H1 (cell line): Measurements from ENCODE around the gene CAPN11. TPM values are rescaled to one million over a fixed set of nuclear protein-coding genes. Genes with fewer than 3 reads are reported as not detected.

Source experiments
- CTCF ChIA-PET: fragments of 300-600 bp; sonication (Branson Sonifier 250); formaldehyde crosslinking; loops from one replicate; lab custom pipeline; 2021; ENCODE audit not compliant: partially characterized antibody; lab: Charles Lee
- POLR2A ChIA-PET: fragments of 300-600 bp; sonication (Branson Sonifier 250); formaldehyde crosslinking; loops from one replicate; lab custom pipeline; 2021; ENCODE audit warnings: inconsistent platforms; ENCODE audit not compliant: partially characterized antibody; lab: Charles Lee
- DNase-seq, 2 experiments: peaks; one replicate each; pipeline versions ENCODE4 v3.0.0 to v3.0.0-alpha.2; 2010 to 2022; ENCODE audit warnings: low spot score in 2 of 2, low read depth in 1 of 2, mixed read lengths in 1 of 2
- FAIRE-seq: peaks from 2 replicates; lab custom pipeline; 2011; peaks lifted over from hg19 to GRCh38; lab: Jason Lieb, UNC
- H2AFZ ChIP-seq: 2 replicates; pipeline ENCODE4 v1.8.1; 2012; ENCODE audit warnings: low read length, inconsistent platforms
- H2AK5ac ChIP-seq: 2 replicates; pipeline ENCODE4 v1.6.1; 2013; ENCODE audit warnings: low read depth, low read length
- H2BK120ac ChIP-seq: replicated peaks from 2 replicates; pipeline ENCODE3; 2013; ENCODE audit warnings: low read depth, low read length, inconsistent platforms
- H2BK12ac ChIP-seq: 2 replicates; pipeline ENCODE4 v1.6.1; 2013; ENCODE audit warnings: low read depth, low read length
- H2BK15ac ChIP-seq: 2 replicates; pipeline ENCODE4 v1.6.1; 2013; ENCODE audit warnings: low read length
- H2BK20ac ChIP-seq: 2 replicates; pipeline ENCODE4 v1.6.1; 2013; ENCODE audit warnings: low read length
- H2BK5ac ChIP-seq: 2 replicates; pipeline ENCODE4 v1.6.1; 2013; ENCODE audit warnings: low read depth, low read length
- H3K14ac ChIP-seq: 2 replicates; pipeline ENCODE4 v1.6.1; 2013; ENCODE audit warnings: inconsistent platforms; ENCODE audit not compliant: insufficient read length
- H3K18ac ChIP-seq: 2 replicates; pipeline ENCODE4 v1.6.1; 2013; ENCODE audit warnings: low read length; ENCODE audit errors: extremely low read depth
- H3K23ac ChIP-seq: 2 replicates; pipeline ENCODE4 v1.6.1; 2013; ENCODE audit warnings: inconsistent platforms; ENCODE audit not compliant: insufficient read length
- H3K23me2 ChIP-seq: 2 replicates; pipeline ENCODE4 v1.6.1; 2013; ENCODE audit warnings: low read depth, low read length
- H3K27ac ChIP-seq: 2 replicates; pipeline ENCODE4 v1.6.1; 2011; ENCODE audit warnings: low read depth, low read length, inconsistent platforms
- H3K27me3 ChIP-seq, 4 experiments: replicated peaks in 1 of 4; 1 replicate in 1 of 4; 2 replicates in 3 of 4; pipeline versions ENCODE4 v1.6.1 to v1.8.1; 2011 to 2013; ENCODE audit warnings: low read length in 3 of 4, mild to moderate bottlenecking in 3 of 4, inconsistent platforms in 2 of 4, mixed read lengths in 2 of 4, moderate library complexity in 1 of 4; ENCODE audit not compliant: control insufficient read depth in 3 of 4, insufficient read depth in 3 of 4; ENCODE audit errors: extremely low read depth in 1 of 4
- H3K36me3 ChIP-seq, 4 experiments: 2 replicates each; pipeline versions ENCODE4 v1.6.1 to v1.8.1; 2011 to 2013; ENCODE audit warnings: mild to moderate bottlenecking in 4 of 4, low read length in 3 of 4, moderate library complexity in 2 of 4, control low read depth in 1 of 4, inconsistent platforms in 1 of 4; ENCODE audit not compliant: insufficient read depth in 4 of 4, control insufficient read depth in 2 of 4
- H3K4ac ChIP-seq: replicated peaks from 2 replicates; pipeline ENCODE3; 2013; ENCODE audit warnings: low read length, low read depth, mixed read lengths, inconsistent platforms; ENCODE audit not compliant: insufficient read length
- H3K4me1 ChIP-seq, 4 experiments: replicated peaks in 1 of 4; 1 replicate in 1 of 4; 2 replicates in 3 of 4; pipeline versions ENCODE4 v1.6.1 to v1.8.1; 2011 to 2013; ENCODE audit warnings: low read length in 3 of 4, inconsistent platforms in 2 of 4, mixed read lengths in 1 of 4; ENCODE audit not compliant: insufficient read depth in 4 of 4, control insufficient read depth in 3 of 4
- H3K4me2 ChIP-seq, 2 experiments: 2 replicates each; pipeline versions ENCODE4 v1.6.1 to v1.8.1; 2011 to 2013; ENCODE audit warnings: low read depth in 2 of 2, low read length in 2 of 2, control low read depth in 1 of 2, inconsistent platforms in 1 of 2, mild to moderate bottlenecking in 1 of 2; ENCODE audit not compliant: insufficient read depth in 1 of 2
- H3K4me3 ChIP-seq, 4 experiments: fragments of 200-600, 300-600 bp in 1 of 4; sonication (generic), shearing (Covaris generic), sonication (Bioruptor Twin) in 1 of 4; 2 replicates each; pipeline versions ENCODE4 v1.5.1 to v1.8.1; 2011 to 2016; ENCODE audit warnings: low read length in 4 of 4, low read depth in 3 of 4, control low read depth in 2 of 4, inconsistent platforms in 2 of 4, mild to moderate bottlenecking in 2 of 4, mixed read lengths in 1 of 4, moderate library complexity in 1 of 4; ENCODE audit not compliant: insufficient read depth in 2 of 4; ENCODE audit errors: extremely low read depth in 1 of 4
- H3K56ac ChIP-seq: replicated peaks from 2 replicates; pipeline ENCODE3; 2013; ENCODE audit warnings: low read depth, mild to moderate bottlenecking, mixed read lengths, low read length, inconsistent platforms; ENCODE audit not compliant: insufficient read length
- H3K79me1 ChIP-seq: 2 replicates; pipeline ENCODE4 v1.6.1; 2013; ENCODE audit warnings: low read depth, low read length, control low read depth
- H3K79me2 ChIP-seq, 2 experiments: 2 replicates each; pipeline versions ENCODE4 v1.6.1 to v1.8.1; 2012 to 2013; ENCODE audit warnings: low read length in 2 of 2, mild to moderate bottlenecking in 2 of 2, inconsistent platforms in 1 of 2; ENCODE audit not compliant: insufficient read depth in 2 of 2, control insufficient read depth in 1 of 2
- H3K9ac ChIP-seq, 4 experiments: replicated peaks in 1 of 4; 1 replicate in 1 of 4; 2 replicates in 3 of 4; pipeline versions ENCODE4 v1.6.1 to v1.8.1; 2011 to 2013; ENCODE audit warnings: low read depth in 3 of 4, low read length in 3 of 4, control low read depth in 2 of 4, mild to moderate bottlenecking in 2 of 4, moderate library complexity in 2 of 4, inconsistent platforms in 1 of 4; ENCODE audit errors: extremely low read depth in 1 of 4
- H3K9me3 ChIP-seq, 2 experiments: 2 replicates each; pipeline versions ENCODE4 v1.6.1 to v1.8.1; 2012 to 2013; ENCODE audit warnings: mild to moderate bottlenecking in 2 of 2, moderate library complexity in 2 of 2, control low read depth in 1 of 2, inconsistent platforms in 1 of 2, low read depth in 1 of 2, low read length in 1 of 2, mixed read lengths in 1 of 2; ENCODE audit not compliant: insufficient read depth in 2 of 2
- H4K20me1 ChIP-seq, 2 experiments: replicated peaks in 1 of 2; 2 replicates each; pipeline versions ENCODE3 to v1.8.1; 2011 to 2013; ENCODE audit warnings: inconsistent platforms in 2 of 2, low read length in 2 of 2, mild to moderate bottlenecking in 1 of 2; ENCODE audit not compliant: insufficient read depth in 2 of 2, control insufficient read depth in 1 of 2
- H4K5ac ChIP-seq: 2 replicates; pipeline ENCODE4 v1.6.1; 2013; ENCODE audit warnings: low read length, low read depth, mixed read lengths, inconsistent platforms; ENCODE audit not compliant: insufficient read length
- H4K8ac ChIP-seq: 2 replicates; pipeline ENCODE4 v1.8.0; 2013; ENCODE audit warnings: mild to moderate bottlenecking, moderate library complexity, low read length, inconsistent platforms; ENCODE audit not compliant: insufficient read depth; ENCODE audit errors: extremely low read depth
- H4K91ac ChIP-seq: replicated peaks from 2 replicates; pipeline ENCODE3; 2013; ENCODE audit warnings: low read length, mixed read lengths, inconsistent platforms; ENCODE audit not compliant: insufficient read length
- POU5F1 ChIP-seq: IDR thresholded peaks from 2 replicates; pipeline ENCODE4 v1.6.1; 2011; ENCODE audit warnings: low read depth, mild to moderate bottlenecking, low read length, moderate library complexity
- SRF ChIP-seq: IDR thresholded peaks from 2 replicates; pipeline ENCODE4 v1.6.1; 2011; ENCODE audit warnings: mild to moderate bottlenecking, low read depth, low read length, moderate library complexity
- WGBS, 2 experiments: shearing (Covaris generic) in 1 of 2; methylation state at CpG; one replicate each; pipeline versions ENCODE4 v1.1.6 to v1.1.7; 2013 to 2015; ENCODE audit warnings: low lambda C conversion rate in 2 of 2, mixed read lengths in 2 of 2, inconsistent platforms in 1 of 2, low coverage in 1 of 2, missing lambda C conversion rate in 1 of 2; ENCODE audit not compliant: insufficient replicate concordance in 2 of 2, insufficient coverage in 1 of 2, insufficient read length in 1 of 2; ENCODE audit errors: extremely low coverage in 1 of 2, missing lambda C conversion rate in 1 of 2; 5-methylcytosine and 5-hydroxymethylcytosine counted together
- polyA plus RNA-seq, 7 experiments: library from polyadenylated mRNA; depleted of rRNA in 3 of 7; stranded (reverse) in 5 of 7; unstranded in 2 of 7; fragments of >200 nt in 5 of 7; fragments of 200-250 nt in 2 of 7; gene quantifications; 1 replicate in 5 of 7; 2 replicates in 1 of 7; 4 replicates in 1 of 7; pipeline versions ENCODE4 v1.2.1 to v1.2.3, GENCODE V29; 2011 to 2013; ENCODE audit warnings: missing spikeins in 2 of 7, mixed read lengths in 2 of 7
- total RNA-seq: library from RNA; stranded (reverse); fragmentation: NEBNext Ultra II Directional; extraction: Animal tissue kit (Norgen Biotek cat#: 25700); gene quantifications from 2 replicates; pipeline ENCODE4 v1.2.1, GENCODE V29; 2021

CAPN11 gene
- total and polyA plus RNA-seq, 2 of the 8 experiments (the other 6 are each of a cell fraction or from before 2014, with no cell fraction given): 0.95 to 0.97 TPM

- H3K79me2 ChIP-seq: no peaks in the 10 kb centered on the region
- peak overlapping the region; percentile 34 to 44 for H3K4me2 ChIP-seq
- no peaks in the 10 kb centered on the region for H3K9me3 ChIP-seq
- peak overlapping the region; percentile 68; the same call in 1 of the 2 replicates for H2BK5ac ChIP-seq
- no peaks in the 10 kb centered on the region for H3K79me1 ChIP-seq
- H4K5ac ChIP-seq: no peak overlapping the region
- no peaks in the 10 kb centered on the region for H4K20me1 ChIP-seq
- H2BK15ac ChIP-seq: peak overlapping the region; percentile 72; the same call in 1 of the 2 replicates
- H4K91ac ChIP-seq: peak overlapping the region; percentile 56
- no peak overlapping the region for H3K4ac ChIP-seq
- no peak overlapping the region for H2BK120ac ChIP-seq
- H3K18ac ChIP-seq: peak overlapping the region; percentile 60
- peak overlapping the region; percentile 95; the same call in 1 of the 2 replicates for H2AFZ ChIP-seq
- ChIA-PET CTCF (interaction anchor here (0.5 to 7.6 kb wide), 8 partner anchors 9 to 112 kb away, joined by 3 to 41 read pairs (median 8); partner anchors contain the start of gene MYMX), POLR2A (interaction anchor here (0.9 to 3.2 kb wide), 9 partner anchors 9 to 64 kb away, joined by 3 to 26 read pairs (median 9); partner anchors contain the start of genes HSP90AB1, SLC29A1 and SLC35B2)
- no peak for FAIRE-seq
- no peak for TF ChIP-seq SRF
- TF ChIP-seq POU5F1: no peak
- no peak overlapping the region for H3K4me3 ChIP-seq
- H2AK5ac ChIP-seq: no peak overlapping the region
- H3K23ac ChIP-seq: no peak overlapping the region
- H3K27me3 ChIP-seq: no peaks in the 10 kb centered on the region; a peak in 1 of 7 replicates
- peaks cover 3% of the 10 kb centered on the region; the same call in 1 of the 2 replicates for H3K23me2 ChIP-seq
- 67% methylated on average over 9 of the region's 10 CpGs; no CpG with 5 or more reads in 1 of the 2 experiments for WGBS, 2 experiments
- H3K9ac ChIP-seq: no peak overlapping the region; a peak in 1 of 7 replicates
- no peak for DNase-seq
- 0 out of 2 replicates have a peak overlapping the region, but pooled peaks have one; percentile 80 for H2BK20ac ChIP-seq
- no peak overlapping the region for H3K56ac ChIP-seq
- H2BK12ac ChIP-seq: peak overlapping the region; percentile 95
- no peak overlapping the region for H3K14ac ChIP-seq
- 0 out of 2 replicates have a peak overlapping the region, but pooled peaks have one; percentile 40 for H4K8ac ChIP-seq
- H3K36me3 ChIP-seq: no peaks in the 10 kb centered on the region
- peaks cover 4 to 8% (median 4%) of the 10 kb centered on the region in 4 experiments; a peak in 6 of 7 replicates for H3K4me1 ChIP-seq
- H3K27ac ChIP-seq: no peak overlapping the region
Measured at GRCh38 chr6:44192428-44193041, 33.9 kb downstream of the CAPN11 start.
